ENCODE measurements around the gene TMEM33.
"Not testable (repeated sequence)": the region's sequence is repeated elsewhere in the genome, so short reads cannot be mapped to it uniquely, and the experiment has no call there.

TMEM33 gene

GRCh38 chr4:41934901-41935651 lies at the start of gene TMEM33:
Gene TMEM33 (plus strand): TSS chr4:41935429. CDS start chr4:41935485, 56 bp downstream.
- Histone ChIP-seq H3K9ac (ENCODE audit: low read depth, low read length) (peak within 1 kb of the TSS; percentile 89), H3K4me1 (ENCODE audit: insufficient read depth, low read length) (peaks cover 20% of the 10 kb centered on the region; the same call in 1 of the 2 replicates)

GRCh38 chr4:41885456-41885855 lies 49.8 kb upstream of the TMEM33 start:
- Histone ChIP-seq H3K4me1 (ENCODE audit: insufficient read depth, low read length) (peaks cover under 1% of the 10 kb centered on the region; the same call in 1 of the 2 replicates), H3K27ac (ENCODE audit: low read length) (no peak overlapping the region), H3K9ac (ENCODE audit: low read depth, low read length) (no peak overlapping the region), H3K4me3 (ENCODE audit: low read length) (no peak overlapping the region), H3K27me3 (ENCODE audit: insufficient read depth, low read length) (peaks cover 74% of the 10 kb centered on the region), H3K36me3 (ENCODE audit: insufficient read depth, low read depth, low read length) (no peaks in the 10 kb centered on the region), H3K9me3 (ENCODE audit: insufficient read depth, low read depth, low read length) (no peaks in the 10 kb centered on the region)

More at GRCh38 chr4:41934901-41935651, at the start of gene TMEM33:
- Histone ChIP-seq H3K27me3 (ENCODE audit: insufficient read depth, low read length) (0 out of 2 replicates have a peak, but pooled peaks cover 7% of the 10 kb centered on the region), H3K36me3 (ENCODE audit: insufficient read depth, low read depth, low read length) (peaks cover 27% of the 10 kb centered on the region), H3K9me3 (ENCODE audit: insufficient read depth, low read depth, low read length) (no peaks in the 10 kb centered on the region), H3K4me3 (ENCODE audit: low read length) (peak within 1 kb of the TSS; percentile 96), H3K27ac (ENCODE audit: low read length) (peak within 1 kb of the TSS; percentile 53)

- Histone ChIP-seq H3K4me1 (ENCODE audit: insufficient read depth, low read length) (no peaks in the 10 kb centered on the region; the same call in 1 of the 2 replicates), H3K9ac (ENCODE audit: low read depth, low read length) (no peak overlapping the region), H3K27ac (ENCODE audit: low read length) (no peak overlapping the region), H3K4me3 (ENCODE audit: low read length) (no peak overlapping the region), H3K27me3 (ENCODE audit: insufficient read depth, low read length) (peaks cover 56% of the 10 kb centered on the region), H3K9me3 (ENCODE audit: insufficient read depth, low read depth, low read length) (no peaks in the 10 kb centered on the region), H3K36me3 (ENCODE audit: insufficient read depth, low read depth, low read length) (no peaks in the 10 kb centered on the region)
These were observed 48.0 kb upstream of the TMEM33 start for GRCh38 chr4:41887277-41887676.

- Histone ChIP-seq H3K4me1 (ENCODE audit: insufficient read depth, low read length) (no peaks in the 10 kb centered on the region), H3K9me3 (ENCODE audit: insufficient read depth, low read depth, low read length) (no peaks in the 10 kb centered on the region), H3K9ac (ENCODE audit: low read depth, low read length) (no peak overlapping the region), H3K36me3 (ENCODE audit: insufficient read depth, low read depth, low read length) (no peaks in the 10 kb centered on the region), H3K27me3 (ENCODE audit: insufficient read depth, low read length) (peaks cover 48% of the 10 kb centered on the region), H3K27ac (ENCODE audit: low read length) (no peak overlapping the region), H3K4me3 (ENCODE audit: low read length) (no peak overlapping the region)
These were observed 47.2 kb upstream of the TMEM33 start for GRCh38 chr4:41887821-41888686.

- no peaks in the 10 kb centered on the region for H3K36me3 ChIP-seq (ENCODE audit: insufficient read depth, low read depth, low read length)
- no peak overlapping the region for H3K9ac ChIP-seq (ENCODE audit: low read depth, low read length)
- peaks cover 42% of the 10 kb centered on the region for H3K27me3 ChIP-seq (ENCODE audit: insufficient read depth, low read length)
- no peaks in the 10 kb centered on the region for H3K9me3 ChIP-seq (ENCODE audit: insufficient read depth, low read depth, low read length)
- no peak overlapping the region for H3K27ac ChIP-seq (ENCODE audit: low read length)
- no peak overlapping the region for H3K4me3 ChIP-seq (ENCODE audit: low read length)
- H3K4me1 ChIP-seq (ENCODE audit: insufficient read depth, low read length) = no peaks in the 10 kb centered on the region
These were observed 46.5 kb upstream of the TMEM33 start for GRCh38 chr4:41888687-41889074.

GRCh38 chr4:41889317-41889716 lies 45.9 kb upstream of the TMEM33 start:
- Histone ChIP-seq H3K9ac (ENCODE audit: low read depth, low read length) (no peak overlapping the region), H3K9me3 (ENCODE audit: insufficient read depth, low read depth, low read length) (no peaks in the 10 kb centered on the region), H3K4me3 (ENCODE audit: low read length) (no peak overlapping the region), H3K36me3 (ENCODE audit: insufficient read depth, low read depth, low read length) (no peaks in the 10 kb centered on the region), H3K27me3 (ENCODE audit: insufficient read depth, low read length) (peaks cover 35% of the 10 kb centered on the region), H3K4me1 (ENCODE audit: insufficient read depth, low read length) (no peaks in the 10 kb centered on the region), H3K27ac (ENCODE audit: low read length) (no peak overlapping the region)

GRCh38 chr4:41890085-41890484 lies 45.1 kb upstream of the TMEM33 start:
- Histone ChIP-seq H3K4me1 (ENCODE audit: insufficient read depth, low read length) (no peaks in the 10 kb centered on the region), H3K4me3 (ENCODE audit: low read length) (no peak overlapping the region)

GRCh38 chr4:41896648-41897047 lies 38.6 kb upstream of the TMEM33 start:
- no peaks in the 10 kb centered on the region for H3K9me3 ChIP-seq (ENCODE audit: insufficient read depth, low read depth, low read length)
- no peaks in the 10 kb centered on the region for H3K36me3 ChIP-seq (ENCODE audit: insufficient read depth, low read depth, low read length)
- H3K9ac ChIP-seq (ENCODE audit: low read depth, low read length) = no peak overlapping the region
- H3K27me3 ChIP-seq (ENCODE audit: insufficient read depth, low read length) = no peaks in the 10 kb centered on the region; the same call in 1 of the 2 replicates
- no peaks in the 10 kb centered on the region for H3K4me1 ChIP-seq (ENCODE audit: insufficient read depth, low read length)
- no peak overlapping the region for H3K4me3 ChIP-seq (ENCODE audit: low read length)
- H3K27ac ChIP-seq (ENCODE audit: low read length) = no peak overlapping the region

More at GRCh38 chr4:41890085-41890484, 45.1 kb upstream of the TMEM33 start:
- Histone ChIP-seq H3K36me3 (ENCODE audit: insufficient read depth, low read depth, low read length) (no peaks in the 10 kb centered on the region), H3K9me3 (ENCODE audit: insufficient read depth, low read depth, low read length) (no peaks in the 10 kb centered on the region), H3K27ac (ENCODE audit: low read length) (no peak overlapping the region), H3K9ac (ENCODE audit: low read depth, low read length) (no peak overlapping the region), H3K27me3 (ENCODE audit: insufficient read depth, low read length) (peaks cover 28% of the 10 kb centered on the region)

GRCh38 chr4:41897698-41898097 lies 37.5 kb upstream of the TMEM33 start:
- Histone ChIP-seq H3K36me3 (ENCODE audit: insufficient read depth, low read depth, low read length) (no peaks in the 10 kb centered on the region), H3K9me3 (ENCODE audit: insufficient read depth, low read depth, low read length) (no peaks in the 10 kb centered on the region), H3K4me1 (ENCODE audit: insufficient read depth, low read length) (no peaks in the 10 kb centered on the region), H3K27ac (ENCODE audit: low read length) (no peak overlapping the region), H3K27me3 (ENCODE audit: insufficient read depth, low read length) (no peaks in the 10 kb centered on the region; the same call in 1 of the 2 replicates), H3K9ac (ENCODE audit: low read depth, low read length) (no peak overlapping the region), H3K4me3 (ENCODE audit: low read length) (no peak overlapping the region)

- peak overlapping the region; percentile 39; the same call in 1 of the 2 replicates for H3K9ac ChIP-seq (ENCODE audit: low read depth, low read length)
- H3K4me1 ChIP-seq (ENCODE audit: insufficient read depth, low read length); H3K27me3 ChIP-seq (ENCODE audit: insufficient read depth, low read length); H3K4me3 ChIP-seq (ENCODE audit: low read length); H3K9me3 ChIP-seq (ENCODE audit: insufficient read depth, low read depth, low read length); H3K27ac ChIP-seq (ENCODE audit: low read length); H3K36me3 ChIP-seq (ENCODE audit: insufficient read depth, low read depth, low read length): not testable (repeated sequence)
These were observed 26.1 kb upstream of the TMEM33 start for GRCh38 chr4:41909136-41909535.

GRCh38 chr4:41912546-41912945 lies 22.7 kb upstream of the TMEM33 start:
- Histone ChIP-seq H3K9me3 (ENCODE audit: insufficient read depth, low read depth, low read length) (no peaks in the 10 kb centered on the region), H3K27me3 (ENCODE audit: insufficient read depth, low read length) (no peaks in the 10 kb centered on the region), H3K36me3 (ENCODE audit: insufficient read depth, low read depth, low read length) (no peaks in the 10 kb centered on the region), H3K27ac (ENCODE audit: low read length) (no peak overlapping the region), H3K4me3 (ENCODE audit: low read length) (no peak overlapping the region), H3K4me1 (ENCODE audit: insufficient read depth, low read length) (no peaks in the 10 kb centered on the region), H3K9ac (ENCODE audit: low read depth, low read length) (no peak overlapping the region)

All from iPS-20b (cell line).